ENCODE data around the gene CYP2A7. TPM values are rescaled to one million over a fixed set of nuclear protein-coding genes. Genes with fewer than 3 reads are reported as not detected.
"Not testable (repeated sequence)": the region's sequence is repeated elsewhere in the genome, so short reads cannot be mapped to it uniquely, and the experiment has no call there.

The CYP2A7 gene, protein sequence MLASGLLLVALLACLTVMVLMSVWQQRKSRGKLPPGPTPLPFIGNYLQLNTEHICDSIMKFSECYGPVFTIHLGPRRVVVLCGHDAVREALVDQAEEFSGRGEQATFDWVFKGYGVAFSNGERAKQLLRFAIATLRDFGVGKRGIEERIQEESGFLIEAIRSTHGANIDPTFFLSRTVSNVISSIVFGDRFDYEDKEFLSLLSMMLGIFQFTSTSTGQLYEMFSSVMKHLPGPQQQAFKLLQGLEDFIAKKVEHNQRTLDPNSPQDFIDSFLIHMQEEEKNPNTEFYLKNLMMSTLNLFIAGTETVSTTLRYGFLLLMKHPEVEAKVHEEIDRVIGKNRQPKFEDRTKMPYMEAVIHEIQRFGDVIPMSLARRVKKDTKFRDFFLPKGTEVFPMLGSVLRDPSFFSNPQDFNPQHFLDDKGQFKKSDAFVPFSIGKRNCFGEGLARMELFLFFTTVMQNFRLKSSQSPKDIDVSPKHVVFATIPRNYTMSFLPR
- total RNA-seq, result not detected
- not detected for polyA plus RNA-seq
- total RNA-seq, result not detected

GRCh38 chr19:40882062-40882461 lies at the start of gene CYP2A7:
Gene CYP2A7, minus strand, starts transcription at chr19:40882231. Its CDS starts 21 bp downstream, at chr19:40882210.
- H3K36me3 ChIP-seq (ENCODE audit: control insufficient read depth in 2 of 3, insufficient read depth in 3 of 3, low read length in 3 of 3); H3K36me3 Mint-ChIP-seq; H3K4me3 Mint-ChIP-seq; H3K9me3 Mint-ChIP-seq; H3K4me3 ChIP-seq (ENCODE audit: low read length); intact Hi-C loops (cut with micrococcal nuclease); ATAC-seq; POLR2A ChIA-PET; CTCF ChIA-PET; DNase-seq; H3K9me3 ChIP-seq (ENCODE audit: control insufficient read depth in 2 of 3, low read length in 3 of 3); H3K27me3 ChIP-seq (ENCODE audit: control insufficient read depth in 2 of 2, insufficient read depth in 2 of 2, low read length in 2 of 2); H3K27ac ChIP-seq (ENCODE audit: low read depth, low read length); H3K4me1 ChIP-seq (ENCODE audit: control insufficient read depth in 2 of 2, insufficient read depth in 2 of 2, low read length in 2 of 2): not testable (repeated sequence)
- Mint-ChIP-seq H3K27me3 (peaks cover 28 to 57% (median 41%) of the 10 kb centered on the region in 5 donors), H3K4me1 (peaks cover 0 to 14% (median 4%) of the 10 kb centered on the region in 7 donors), H3K27ac (peak within 1 kb of the TSS in 1 of 9 donors; percentile 54)

DNA sequence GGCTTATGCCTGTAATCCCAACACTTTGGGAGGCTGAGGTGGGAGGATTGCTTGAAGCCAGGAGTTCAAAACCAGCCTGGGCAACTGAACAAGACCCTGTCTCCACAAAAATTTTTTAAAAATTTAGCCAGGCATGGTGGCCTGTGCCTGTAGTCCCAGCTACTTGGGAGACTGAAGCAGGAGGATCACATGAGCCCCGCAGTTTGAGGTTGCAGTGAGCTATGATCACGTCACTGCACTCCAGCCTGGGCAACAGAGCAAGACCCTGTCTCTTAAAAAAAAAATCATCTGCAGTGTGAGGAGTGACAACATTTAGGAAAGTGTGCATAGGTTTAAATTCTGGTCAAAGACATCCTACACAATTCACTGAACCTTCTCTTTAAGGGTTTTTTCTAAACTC lies 48.8 kb upstream of the CYP2A7 start:
- ATAC-seq; H3K9me3 ChIP-seq (ENCODE audit: control insufficient read depth in 2 of 3, low read length in 3 of 3); DNase-seq; H3K36me3 Mint-ChIP-seq; H3K4me1 ChIP-seq (ENCODE audit: control insufficient read depth in 2 of 2, insufficient read depth in 2 of 2, low read length in 2 of 2); H3K9me3 Mint-ChIP-seq; H3K27me3 ChIP-seq (ENCODE audit: control insufficient read depth in 2 of 2, insufficient read depth in 2 of 2, low read length in 2 of 2); H3K4me1 Mint-ChIP-seq; H3K4me3 ChIP-seq (ENCODE audit: low read length); POLR2A ChIA-PET; H3K27ac ChIP-seq (ENCODE audit: low read depth, low read length); H3K27ac Mint-ChIP-seq; H3K4me3 Mint-ChIP-seq; intact Hi-C loops (cut with micrococcal nuclease); H3K36me3 ChIP-seq (ENCODE audit: control insufficient read depth in 2 of 3, insufficient read depth in 3 of 3, low read length in 3 of 3): not testable (repeated sequence)
- CTCF ChIA-PET, result interaction anchor here (0.7 kb wide), 1 partner anchor 31 kb away, joined by 3 read pairs; no protein-coding TSS in a partner anchor
- H3K27me3 Mint-ChIP-seq, result peaks cover 0 to 27% (median 2%) of the 10 kb centered on the region in 5 donors

- H3K36me3 Mint-ChIP-seq, CTCF ChIA-PET: not testable (repeated sequence)
Observed at GRCh38 chr19:40929942-40930341, 47.9 kb upstream of the CYP2A7 start.

DNA sequence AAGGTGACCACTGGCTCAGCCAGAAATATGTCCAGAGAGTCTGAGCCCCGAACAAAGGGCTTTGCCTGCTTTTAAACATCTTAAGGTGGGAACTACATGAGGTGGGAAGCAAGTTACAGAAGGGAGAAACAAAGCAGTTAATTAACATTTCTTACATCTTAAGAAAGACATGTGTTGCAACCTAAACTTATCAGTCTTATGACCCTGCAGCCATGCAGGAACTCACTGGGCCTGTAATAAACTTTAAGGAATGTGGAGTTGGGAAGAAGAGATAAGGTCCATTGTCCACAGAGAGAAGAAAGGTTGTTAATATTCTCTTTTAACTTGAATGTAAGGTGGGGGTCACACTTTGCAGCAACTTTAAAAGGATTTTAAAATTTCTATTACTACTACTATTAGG lies 46.8 kb upstream of the CYP2A7 start:
- no peak overlapping the region for H3K4me3 ChIP-seq (ENCODE audit: low read length)
- no peak overlapping the region for H3K27ac Mint-ChIP-seq
- POLR2A ChIA-PET, result no interaction called here
- H3K27me3 ChIP-seq (ENCODE audit: control insufficient read depth in 2 of 2, insufficient read depth in 2 of 2, low read length in 2 of 2), result no peaks in the 10 kb centered on the region
- peaks cover 0 to 9% (median 0%) of the 10 kb centered on the region in 5 donors for H3K36me3 Mint-ChIP-seq
- H3K36me3 ChIP-seq (ENCODE audit: control insufficient read depth in 2 of 3, insufficient read depth in 3 of 3, low read length in 3 of 3), result no peaks in the 10 kb centered on the region
- no peak overlapping the region for H3K4me3 Mint-ChIP-seq
- H3K27ac ChIP-seq (ENCODE audit: low read depth, low read length), result no peak overlapping the region
- intact Hi-C loops (cut with micrococcal nuclease), result no loop called here
- peaks cover 0 to 27% (median 0%) of the 10 kb centered on the region in 5 donors for H3K27me3 Mint-ChIP-seq
- H3K4me1 ChIP-seq (ENCODE audit: control insufficient read depth in 2 of 2, insufficient read depth in 2 of 2, low read length in 2 of 2), result no peaks in the 10 kb centered on the region
- CTCF ChIA-PET, result no interaction called here
- DNase-seq (no peak), ATAC-seq (no peak)
- H3K9me3 ChIP-seq (ENCODE audit: control insufficient read depth in 2 of 3, low read length in 3 of 3), result no peaks in the 10 kb centered on the region
- peaks cover 0 to 3% (median 0%) of the 10 kb centered on the region in 11 donors for H3K9me3 Mint-ChIP-seq
- peaks cover 0 to 5% (median 0%) of the 10 kb centered on the region in 7 donors for H3K4me1 Mint-ChIP-seq

More at GRCh38 chr19:40929942-40930341, 47.9 kb upstream of the CYP2A7 start:
- ATAC-seq; H3K27me3 ChIP-seq (ENCODE audit: control insufficient read depth in 2 of 2, insufficient read depth in 2 of 2, low read length in 2 of 2); POLR2A ChIA-PET; H3K4me3 Mint-ChIP-seq; H3K4me1 ChIP-seq (ENCODE audit: control insufficient read depth in 2 of 2, insufficient read depth in 2 of 2, low read length in 2 of 2); H3K27ac Mint-ChIP-seq; intact Hi-C loops (cut with micrococcal nuclease); H3K36me3 ChIP-seq (ENCODE audit: control insufficient read depth in 2 of 3, insufficient read depth in 3 of 3, low read length in 3 of 3); H3K4me1 Mint-ChIP-seq; H3K4me3 ChIP-seq (ENCODE audit: low read length); DNase-seq; H3K27ac ChIP-seq (ENCODE audit: low read depth, low read length); H3K9me3 ChIP-seq (ENCODE audit: control insufficient read depth in 2 of 3, low read length in 3 of 3); H3K9me3 Mint-ChIP-seq: not testable (repeated sequence)
- peaks cover 0 to 27% (median 0%) of the 10 kb centered on the region in 5 donors for H3K27me3 Mint-ChIP-seq

- CTCF ChIA-PET, result no interaction called here
- Mint-ChIP-seq H3K36me3 (peaks cover 0 to 4% (median 0%) of the 10 kb centered on the region in 5 donors), H3K4me1 (peaks cover 0 to 5% (median 0%) of the 10 kb centered on the region in 7 donors), H3K27ac (no peak overlapping the region), H3K27me3 (peaks cover 0 to 26% (median 0%) of the 10 kb centered on the region in 5 donors), H3K9me3 (peaks cover 0 to 4% (median 0%) of the 10 kb centered on the region in 11 donors), H3K4me3 (no peak overlapping the region)
- intact Hi-C loops (cut with micrococcal nuclease), result no loop called here
- no peak overlapping the region for H3K27ac ChIP-seq (ENCODE audit: low read depth, low read length)
- H3K36me3 ChIP-seq (ENCODE audit: control insufficient read depth in 2 of 3, insufficient read depth in 3 of 3, low read length in 3 of 3), result no peaks in the 10 kb centered on the region
- ATAC-seq, result no peak
- DNase-seq, result no peak
- no peaks in the 10 kb centered on the region for H3K4me1 ChIP-seq (ENCODE audit: control insufficient read depth in 2 of 2, insufficient read depth in 2 of 2, low read length in 2 of 2)
- POLR2A ChIA-PET, result no interaction called here
- no peak overlapping the region for H3K4me3 ChIP-seq (ENCODE audit: low read length)
- H3K9me3 ChIP-seq (ENCODE audit: control insufficient read depth in 2 of 3, low read length in 3 of 3), result no peaks in the 10 kb centered on the region
- H3K27me3 ChIP-seq (ENCODE audit: control insufficient read depth in 2 of 2, insufficient read depth in 2 of 2, low read length in 2 of 2), result no peaks in the 10 kb centered on the region
Observed at GRCh38 chr19:40927567-40927966, 45.5 kb upstream of the CYP2A7 start.

DNA sequence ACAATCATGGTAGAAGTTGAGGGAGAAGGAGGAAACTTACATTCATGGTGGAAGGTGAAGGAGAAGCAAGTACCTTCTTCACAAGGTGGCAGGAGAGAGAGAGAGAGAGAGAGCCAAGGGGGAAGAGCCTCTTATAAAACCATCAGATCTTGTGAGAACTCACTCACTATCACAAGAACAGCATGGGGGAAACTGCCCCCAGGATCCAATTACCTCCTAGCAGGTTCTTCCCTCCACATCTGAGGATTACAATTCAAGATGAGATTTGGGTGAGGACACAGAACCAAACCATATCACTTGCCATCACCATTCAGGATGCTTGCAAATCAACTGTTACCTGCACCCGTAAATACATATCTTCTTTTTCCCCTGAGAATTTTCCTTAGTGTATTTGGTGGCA lies 44.2 kb upstream of the CYP2A7 start:
- H3K4me1 ChIP-seq (ENCODE audit: control insufficient read depth in 2 of 2, insufficient read depth in 2 of 2, low read length in 2 of 2); H3K9me3 Mint-ChIP-seq; H3K4me3 ChIP-seq (ENCODE audit: low read length); H3K4me1 Mint-ChIP-seq; intact Hi-C loops (cut with micrococcal nuclease); H3K9me3 ChIP-seq (ENCODE audit: control insufficient read depth in 2 of 3, low read length in 3 of 3); ATAC-seq; H3K4me3 Mint-ChIP-seq; H3K36me3 ChIP-seq (ENCODE audit: control insufficient read depth in 2 of 3, insufficient read depth in 3 of 3, low read length in 3 of 3); POLR2A ChIA-PET; CTCF ChIA-PET; H3K27me3 ChIP-seq (ENCODE audit: control insufficient read depth in 2 of 2, insufficient read depth in 2 of 2, low read length in 2 of 2); H3K27ac Mint-ChIP-seq; H3K36me3 Mint-ChIP-seq; H3K27ac ChIP-seq (ENCODE audit: low read depth, low read length); DNase-seq: not testable (repeated sequence)
- peaks cover 0 to 18% (median 0%) of the 10 kb centered on the region in 5 donors for H3K27me3 Mint-ChIP-seq
